Stimulated activated CD8-positive, alpha-beta memory T cell treated with anti-CD3 and anti-CD28 coated beads, Interleukin-4, amount 100 ng/mL, for 1 hour (primary cell): ENCODE measurements around the gene PRKCG.

Source experiments
- DNase-seq, 2 donors: peaks; one replicate each; pipeline ENCODE4 v3.0.0-alpha.2; 2020; ENCODE audit warnings: low read depth in 2 of 2, low spot score in 1 of 2

PRKCG gene

DNA sequence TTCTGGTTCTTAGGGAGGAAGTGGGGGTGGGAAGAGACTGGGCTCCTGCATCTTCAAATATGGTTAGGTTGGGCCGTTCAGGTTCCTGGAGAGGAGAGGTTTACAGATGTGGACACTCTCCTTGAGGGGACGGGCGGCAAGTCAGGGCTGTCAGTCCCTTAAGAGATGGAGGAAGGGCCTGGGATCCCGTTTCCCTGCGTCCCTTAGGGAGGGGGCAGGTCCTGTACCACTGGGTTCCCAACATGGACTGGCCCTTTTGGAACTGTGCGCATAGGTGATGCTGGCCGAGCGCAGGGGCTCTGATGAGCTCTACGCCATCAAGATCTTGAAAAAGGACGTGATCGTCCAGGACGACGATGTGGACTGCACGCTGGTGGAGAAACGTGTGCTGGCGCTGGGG is 16.2 kb downstream of the PRKCG start:
- no peak for DNase-seq

DNA sequence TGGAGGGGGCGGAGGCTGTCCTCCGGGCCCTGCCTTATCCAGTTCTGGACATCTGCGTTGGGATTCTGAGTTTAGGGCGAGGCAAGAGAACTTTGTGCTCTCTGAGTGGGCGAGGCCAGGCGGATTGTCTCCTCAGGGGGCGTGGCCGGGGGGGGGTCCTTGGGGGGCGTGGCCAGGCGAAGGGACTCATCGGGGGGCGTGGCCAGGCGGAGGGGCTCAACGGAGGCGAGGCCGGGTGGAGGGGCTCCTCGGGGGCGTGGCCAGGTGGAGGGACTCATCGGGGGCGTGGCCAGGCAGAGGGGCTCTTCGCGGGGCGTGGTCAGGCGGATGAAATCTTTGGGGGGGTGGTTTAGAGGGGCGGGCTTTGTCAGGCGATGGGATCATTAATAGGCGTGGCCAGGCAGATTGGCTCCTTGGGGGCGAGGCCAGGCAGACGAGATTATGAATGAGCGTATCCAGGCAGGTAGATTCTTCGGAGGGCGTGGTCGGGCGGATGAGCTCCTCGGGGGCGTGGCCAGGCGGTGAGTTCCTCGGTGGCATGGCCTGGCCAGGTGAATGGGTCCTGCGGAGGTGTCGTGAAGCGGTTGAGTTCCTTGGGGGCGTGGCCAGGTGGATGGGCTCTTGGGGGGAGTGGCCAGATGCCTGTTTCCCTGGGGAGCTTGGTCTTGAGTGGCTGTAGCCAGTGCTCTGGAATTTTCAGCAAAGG is 16.8 kb downstream of the PRKCG start:
- DNase-seq, result no peak

DNA sequence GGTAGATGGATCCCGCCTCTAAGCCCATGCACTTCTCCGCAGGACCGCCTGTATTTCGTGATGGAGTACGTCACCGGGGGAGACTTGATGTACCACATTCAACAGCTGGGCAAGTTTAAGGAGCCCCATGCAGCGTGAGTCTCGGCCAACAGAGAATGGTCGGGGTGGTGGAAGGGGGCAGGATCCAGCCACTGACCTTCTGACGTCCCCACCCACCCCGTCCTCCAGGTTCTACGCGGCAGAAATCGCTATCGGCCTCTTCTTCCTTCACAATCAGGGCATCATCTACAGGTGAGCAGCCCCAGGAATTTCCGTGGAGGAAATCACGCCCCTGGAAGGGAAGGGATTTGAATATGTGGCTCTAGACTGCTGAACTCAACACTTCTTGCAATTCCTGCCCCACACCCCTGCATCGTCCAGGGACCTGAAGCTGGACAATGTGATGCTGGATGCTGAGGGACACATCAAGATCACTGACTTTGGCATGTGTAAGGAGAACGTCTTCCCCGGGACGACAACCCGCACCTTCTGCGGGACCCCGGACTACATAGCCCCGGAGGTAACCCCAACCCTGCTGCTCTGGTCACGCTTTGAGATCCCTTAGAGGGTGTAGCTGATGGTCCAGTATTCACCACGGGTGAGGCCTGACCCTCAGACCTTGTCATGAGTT is 18.3 kb downstream of the PRKCG start:
- no peak for DNase-seq

DNA sequence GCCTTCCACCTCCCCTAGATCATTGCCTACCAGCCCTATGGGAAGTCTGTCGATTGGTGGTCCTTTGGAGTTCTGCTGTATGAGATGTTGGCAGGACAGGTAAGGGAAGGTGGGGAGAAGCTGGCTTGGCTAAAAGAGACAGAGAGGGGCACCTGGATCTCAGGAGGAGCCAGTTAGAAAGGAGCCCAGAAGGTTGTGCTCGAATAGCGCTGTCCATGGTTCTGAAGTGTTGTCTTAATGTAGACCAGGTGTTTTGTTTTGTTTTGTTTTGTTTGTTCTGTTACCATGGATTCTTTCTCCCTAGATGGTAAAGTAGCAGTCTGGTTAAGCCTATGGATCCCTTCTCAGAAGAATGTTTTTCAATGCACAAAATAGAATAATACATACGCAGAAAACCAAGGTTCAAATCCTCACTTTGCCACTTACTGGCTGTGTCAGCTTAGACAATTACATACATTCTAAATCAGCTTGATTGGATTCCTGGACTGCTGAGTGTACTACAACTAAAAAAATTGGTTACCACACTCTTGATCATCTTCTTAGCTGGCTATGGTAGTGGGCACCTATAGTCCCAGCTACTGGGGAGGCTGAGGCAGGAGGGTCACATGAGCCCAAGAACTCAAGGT is 21.2 kb downstream of the PRKCG start:
- DNase-seq, result no peak

DNA sequence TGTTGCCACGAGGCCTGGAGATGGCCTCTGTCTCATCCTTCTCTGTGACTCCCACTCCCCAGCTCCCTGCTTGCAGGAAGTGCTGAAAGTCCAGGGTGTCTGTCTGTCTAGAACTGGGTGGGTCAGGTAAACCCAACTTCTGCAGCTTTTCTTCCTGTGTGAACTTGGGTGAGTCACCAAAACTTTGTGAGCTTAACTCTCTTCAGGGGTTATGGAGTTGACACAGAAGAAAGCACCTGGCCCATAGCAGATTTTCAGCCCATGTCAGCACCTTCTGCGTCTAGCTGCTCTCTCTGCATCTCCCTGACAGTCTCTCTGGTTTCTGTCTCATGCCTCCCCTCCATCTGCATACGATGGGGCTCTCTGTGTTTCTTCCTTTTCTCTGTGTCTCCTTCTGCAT is 22.9 kb downstream of the PRKCG start:
- DNase-seq, result no peak

DNA sequence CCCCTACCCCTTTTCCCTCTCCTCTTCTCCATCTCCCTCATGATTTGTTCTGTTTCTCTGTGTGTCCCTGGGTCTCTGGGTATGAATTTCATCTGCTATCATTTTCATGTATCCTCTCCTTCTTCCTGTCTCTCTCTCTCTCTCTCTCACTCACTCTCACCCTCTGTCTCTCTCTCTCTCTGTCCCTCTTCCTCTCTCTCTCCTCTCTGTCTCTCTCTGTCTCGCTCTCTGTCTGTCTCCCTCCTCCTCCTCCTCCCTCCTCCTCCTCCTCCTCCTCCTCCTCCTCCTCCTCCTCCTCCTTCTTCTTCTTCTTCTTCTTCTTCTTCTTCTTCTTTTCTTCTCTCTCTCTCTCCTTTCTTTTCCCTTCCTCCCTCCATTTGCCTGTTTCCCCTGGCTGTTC is 23.8 kb downstream of the PRKCG start:
- DNase-seq, result no peak

DNA sequence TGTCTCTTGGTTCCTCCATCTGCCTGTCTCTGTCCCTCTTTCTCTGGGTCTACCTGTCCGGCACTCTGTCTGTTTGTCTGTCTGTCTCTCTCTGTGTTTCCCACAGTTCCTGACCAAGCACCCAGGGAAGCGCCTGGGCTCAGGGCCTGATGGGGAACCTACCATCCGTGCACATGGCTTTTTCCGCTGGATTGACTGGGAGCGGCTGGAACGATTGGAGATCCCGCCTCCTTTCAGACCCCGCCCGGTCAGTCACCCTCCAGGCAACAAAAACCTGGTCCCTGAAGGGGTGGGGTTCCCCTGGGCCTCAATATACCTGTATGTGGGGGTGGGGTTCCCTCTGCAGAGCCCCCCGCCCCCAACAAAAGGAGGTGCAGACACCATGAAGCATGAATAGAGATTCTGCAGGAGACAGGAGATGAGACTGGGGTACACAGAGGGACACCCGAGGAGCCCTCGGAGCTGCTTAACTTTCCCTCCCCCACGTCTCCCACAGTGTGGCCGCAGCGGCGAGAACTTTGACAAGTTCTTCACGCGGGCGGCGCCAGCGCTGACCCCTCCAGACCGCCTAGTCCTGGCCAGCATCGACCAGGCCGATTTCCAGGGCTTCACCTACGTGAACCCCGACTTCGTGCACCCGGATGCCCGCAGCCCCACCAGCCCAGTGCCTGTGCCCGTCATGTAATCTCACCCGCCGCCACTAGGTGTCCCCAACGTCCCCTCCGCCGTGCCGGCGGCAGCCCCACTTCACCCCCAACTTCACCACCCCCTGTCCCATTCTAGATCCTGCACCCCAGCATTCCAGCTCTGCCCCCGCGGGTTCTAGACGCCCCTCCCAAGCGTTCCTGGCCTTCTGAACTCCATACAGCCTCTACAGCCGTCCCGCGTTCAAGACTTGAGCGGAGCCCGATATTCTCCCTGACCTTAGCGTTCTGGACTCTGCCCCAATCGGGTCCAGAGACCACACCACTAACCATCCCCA is 24.5 kb downstream of the PRKCG start:
- DNase-seq, result peak; percentile 30 to 49

DNA sequence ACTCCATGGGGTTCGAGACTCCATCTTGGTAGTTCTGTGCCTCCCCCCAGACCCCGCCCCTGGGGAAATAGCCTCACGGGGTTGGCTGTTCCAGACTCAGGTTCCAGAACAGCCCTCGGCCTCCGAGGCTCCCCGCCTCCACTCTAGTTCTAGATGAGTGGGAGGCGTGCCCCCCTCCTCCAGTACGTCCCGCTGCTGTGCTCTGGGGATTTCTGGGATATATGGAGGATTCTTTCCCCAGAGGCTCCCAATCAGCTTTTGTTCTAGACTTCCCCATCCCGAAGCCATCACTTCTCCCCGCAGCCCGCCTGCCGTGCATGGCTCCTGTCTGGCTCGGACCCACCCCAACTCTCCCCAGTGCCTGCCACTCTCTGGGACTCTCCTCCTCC is 25.2 kb downstream of the PRKCG start:
- no peak for DNase-seq

DNA sequence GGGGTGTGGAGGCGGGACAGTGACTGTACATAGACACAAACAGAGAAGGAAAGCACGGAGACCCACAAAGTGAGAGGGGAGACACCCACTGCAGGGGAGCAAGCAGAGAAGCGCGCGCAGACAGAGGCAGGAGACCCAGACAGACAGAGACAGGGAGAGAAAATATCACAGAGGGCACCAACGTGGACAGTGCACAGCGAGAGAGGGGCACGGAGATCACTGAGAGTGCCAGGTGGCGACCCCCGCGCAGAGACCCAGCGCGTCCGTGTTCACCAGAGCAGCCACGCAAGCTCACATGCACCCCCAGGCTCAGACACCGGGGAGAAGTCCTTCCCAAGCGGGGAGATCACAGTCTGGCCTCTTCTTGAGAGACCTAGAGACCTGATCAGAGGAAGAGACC is 25.7 kb downstream of the PRKCG start:
- no peak for DNase-seq

DNA sequence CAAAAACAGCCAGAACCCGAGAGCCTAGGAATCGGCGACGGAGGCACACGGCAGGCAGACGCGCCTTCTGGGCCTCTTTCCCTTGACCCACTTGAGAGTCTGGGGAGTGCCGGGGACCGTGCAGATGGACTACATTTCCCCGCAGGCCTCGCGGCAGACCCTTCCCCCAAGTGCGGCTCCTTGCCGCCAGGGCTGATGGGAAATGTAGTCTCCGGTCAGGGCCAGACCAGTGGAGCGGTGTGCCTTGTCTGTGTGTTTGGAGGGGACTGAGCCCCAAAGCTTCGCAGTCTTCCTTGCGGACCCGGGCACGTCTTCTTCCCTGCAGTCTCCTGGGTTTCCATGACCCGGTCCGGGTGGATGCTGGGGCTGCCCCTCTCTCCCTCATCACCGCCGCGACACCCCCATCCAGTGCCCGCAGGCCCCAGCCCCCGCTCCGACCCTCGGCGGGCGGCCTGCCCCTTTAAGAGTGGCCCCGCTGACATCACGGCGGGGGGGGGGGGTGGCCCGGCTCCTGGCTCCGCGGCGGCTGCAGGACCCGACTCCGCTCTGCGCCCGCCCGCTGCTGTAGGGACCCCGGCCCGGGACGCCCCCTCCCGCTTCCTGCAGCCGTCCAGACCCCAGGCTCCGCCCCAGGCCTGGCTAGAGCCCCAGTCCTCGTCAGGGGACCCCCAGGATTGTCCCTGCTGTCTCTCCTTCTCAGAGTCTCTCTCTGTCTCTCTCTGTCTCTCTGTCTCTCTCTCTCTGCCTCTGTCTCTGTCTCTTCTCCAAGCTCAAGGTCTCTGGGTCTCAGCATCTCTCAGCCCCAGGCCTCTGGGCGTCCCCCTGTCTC is 26.3 kb downstream of the PRKCG start:
- DNase-seq, result no peak

DNA sequence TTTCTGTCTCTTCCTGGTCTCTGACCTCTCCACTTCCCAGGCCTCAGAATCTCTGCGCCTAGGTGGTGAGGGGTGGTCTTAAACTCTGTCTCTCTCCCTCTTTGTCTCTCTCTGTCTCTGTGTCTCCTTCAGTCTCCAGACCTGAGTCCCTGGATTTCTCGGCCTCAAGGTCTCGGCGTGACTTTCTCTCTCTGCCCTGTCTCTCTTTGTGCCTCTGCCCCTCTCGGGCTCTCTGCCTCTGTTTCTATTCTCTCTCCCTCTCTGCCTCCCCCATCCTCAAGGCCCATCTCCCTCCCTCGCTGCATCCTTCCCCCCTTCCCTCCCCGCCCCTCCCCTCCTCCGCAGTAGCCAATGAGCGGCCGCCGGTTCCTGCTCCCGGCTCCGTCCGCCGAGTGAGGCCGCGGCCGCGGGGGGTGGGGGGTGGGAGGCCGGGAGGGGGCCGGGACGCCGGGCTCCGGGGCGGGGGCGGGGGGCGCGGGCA is 27.0 kb downstream of the PRKCG start, which contains the start of gene CACNG7:
Gene CACNG7, plus strand, starts transcription at position 344 of the 481 bp plus-strand sequence. CDS start 3,554 bp downstream, outside the sequence.
- no peak for DNase-seq

DNA sequence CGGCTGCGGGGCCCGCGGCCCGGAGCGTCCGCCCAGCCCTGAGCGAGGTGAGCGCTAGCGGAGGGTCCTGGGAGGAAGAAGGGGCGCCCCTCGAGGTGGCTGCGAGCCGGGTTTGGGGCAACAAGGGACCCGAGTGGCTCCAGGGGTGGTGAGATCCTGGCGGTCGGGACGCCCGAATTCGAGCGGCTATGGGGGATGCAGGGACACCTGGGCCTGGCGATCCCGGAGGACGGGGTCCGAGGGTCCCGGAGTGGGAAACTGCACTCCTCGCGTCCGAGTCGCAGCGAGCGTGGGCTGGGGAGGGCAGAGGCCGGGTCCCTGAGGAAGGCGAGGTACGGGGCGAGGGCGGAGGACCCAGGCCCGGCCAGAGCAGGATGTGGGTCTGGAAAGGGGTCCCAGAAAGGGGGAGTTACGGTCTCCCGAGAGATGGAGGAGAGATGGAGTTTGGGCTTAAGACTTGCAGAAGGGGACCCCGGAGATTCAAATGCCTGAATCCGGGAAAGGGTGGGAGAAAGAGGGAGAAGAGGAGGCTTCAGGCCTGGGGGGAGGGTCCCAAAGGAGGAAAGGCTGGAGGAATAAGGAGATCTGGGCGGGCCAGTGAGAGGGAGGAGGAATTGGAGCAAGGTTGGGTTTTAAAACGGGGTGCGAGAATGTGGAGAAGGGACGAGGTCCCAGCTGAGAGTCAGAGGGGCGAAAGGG is 27.6 kb downstream of the PRKCG start:
- DNase-seq, result no peak

DNA sequence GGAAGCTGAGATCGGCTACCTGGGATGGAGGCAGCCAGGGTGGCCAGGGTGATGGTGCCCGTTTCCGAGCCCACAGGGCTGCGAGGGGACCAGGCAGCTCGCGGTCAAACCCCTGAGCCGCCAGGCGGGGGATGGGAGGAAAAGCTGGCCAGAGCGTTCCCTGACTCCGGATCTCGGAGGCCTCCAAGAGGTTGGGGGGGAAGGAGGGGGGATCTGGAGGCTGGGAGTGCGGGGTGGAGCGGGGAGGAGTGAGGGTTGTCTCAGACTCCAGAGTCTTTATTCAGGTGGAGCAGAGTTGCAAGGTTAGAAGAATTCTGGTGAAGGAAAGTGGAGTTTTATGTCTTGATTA is 28.1 kb downstream of the PRKCG start:
- DNase-seq, result no peak

DNA sequence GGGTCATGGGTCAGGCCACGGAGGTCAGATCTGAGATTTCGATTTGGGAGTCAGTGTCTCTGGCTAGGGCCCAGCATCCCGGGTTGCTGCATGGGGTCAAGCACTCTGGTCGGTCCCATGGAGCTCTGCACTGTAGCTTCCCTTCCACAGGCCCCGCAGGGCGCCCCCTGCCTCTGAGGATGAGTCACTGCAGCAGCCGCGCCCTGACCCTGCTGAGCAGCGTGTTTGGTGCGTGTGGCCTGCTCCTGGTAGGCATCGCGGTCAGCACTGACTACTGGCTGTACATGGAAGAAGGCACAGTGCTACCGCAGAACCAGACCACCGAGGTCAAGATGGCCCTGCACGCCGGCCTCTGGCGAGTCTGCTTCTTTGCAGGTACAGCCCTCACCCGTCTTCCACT is 30.7 kb downstream of the PRKCG start:
- no peak for DNase-seq

DNA sequence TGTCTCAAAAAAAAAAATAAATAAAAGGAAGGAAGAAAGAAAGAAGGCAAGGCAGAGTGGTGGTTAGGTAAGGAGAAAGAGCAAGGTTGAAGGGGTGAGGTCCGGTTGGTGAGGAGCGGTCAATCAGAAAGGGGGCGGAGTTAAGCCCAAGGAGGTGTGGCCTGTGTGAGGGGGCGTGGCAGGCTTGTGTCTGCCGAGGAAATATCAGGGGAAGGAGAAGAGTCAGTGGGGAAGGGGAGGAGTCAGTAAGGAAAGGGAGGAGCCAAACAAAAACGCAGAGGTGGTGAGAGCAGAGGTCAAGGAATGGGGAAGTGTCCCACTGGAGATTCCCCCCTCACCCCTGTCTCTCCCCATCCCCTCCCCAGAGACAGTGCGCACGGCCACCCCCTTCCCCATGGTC is 33.0 kb downstream of the PRKCG start:
- no peak for DNase-seq

DNA sequence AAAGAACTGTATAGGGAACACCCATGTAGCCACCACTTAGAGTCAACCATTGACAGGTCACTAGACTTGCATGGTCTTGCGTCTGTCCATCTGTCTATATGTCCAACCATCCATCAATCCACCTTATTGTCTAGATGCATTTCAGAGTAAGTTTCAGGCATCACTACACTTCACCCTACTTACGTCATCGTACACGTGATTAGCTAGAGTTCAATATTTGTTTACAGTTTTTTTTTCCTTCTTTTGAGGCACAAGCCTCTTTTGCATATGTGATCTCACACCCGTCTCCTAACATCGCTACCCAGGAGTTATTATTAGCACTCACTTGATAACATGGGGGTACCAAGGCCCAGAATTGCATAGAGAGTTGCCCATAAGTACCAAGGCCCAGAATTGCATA is 34.0 kb downstream of the PRKCG start:
- no peak for DNase-seq

DNA sequence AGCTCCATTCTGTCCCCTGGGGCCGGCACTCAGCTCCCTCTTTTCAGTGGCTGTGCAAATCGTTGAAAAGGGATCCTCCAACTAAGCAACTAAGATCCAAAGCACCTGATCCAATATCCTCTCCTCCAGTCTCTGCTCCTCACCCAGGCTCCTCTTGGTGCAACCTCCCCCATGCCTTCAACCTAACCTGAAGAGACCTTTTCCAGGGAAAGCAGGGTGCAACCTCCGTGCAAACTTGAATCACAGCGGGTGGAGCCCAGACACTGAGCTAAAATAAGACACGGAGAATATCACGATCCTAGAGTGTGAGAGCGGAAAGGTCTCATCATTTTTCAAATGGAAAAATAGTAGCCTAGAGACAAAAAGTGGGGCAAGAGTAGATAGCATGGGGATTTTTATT is 35.4 kb downstream of the PRKCG start:
- no peak for DNase-seq

DNA sequence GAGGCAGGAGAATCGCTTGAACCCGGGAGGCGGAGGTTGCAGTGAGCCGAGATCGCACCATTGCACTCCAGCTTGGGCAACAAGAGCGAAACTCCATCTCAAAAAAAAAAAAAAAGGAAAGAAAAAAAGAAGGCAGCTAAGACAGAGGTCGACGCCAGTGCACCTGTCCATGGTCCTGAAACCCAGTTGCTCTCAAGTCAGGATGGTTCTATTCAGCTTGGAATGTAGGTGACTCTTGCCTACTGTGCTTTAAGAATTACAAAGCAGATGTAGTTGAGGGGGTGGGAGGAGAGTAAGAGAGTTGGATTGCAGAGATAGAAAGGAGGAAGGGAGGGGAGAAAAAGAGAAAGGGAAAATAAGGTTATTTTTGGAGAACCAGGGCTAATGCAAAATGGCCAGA is 45.7 kb downstream of the PRKCG start:
- DNase-seq, result no peak

DNA sequence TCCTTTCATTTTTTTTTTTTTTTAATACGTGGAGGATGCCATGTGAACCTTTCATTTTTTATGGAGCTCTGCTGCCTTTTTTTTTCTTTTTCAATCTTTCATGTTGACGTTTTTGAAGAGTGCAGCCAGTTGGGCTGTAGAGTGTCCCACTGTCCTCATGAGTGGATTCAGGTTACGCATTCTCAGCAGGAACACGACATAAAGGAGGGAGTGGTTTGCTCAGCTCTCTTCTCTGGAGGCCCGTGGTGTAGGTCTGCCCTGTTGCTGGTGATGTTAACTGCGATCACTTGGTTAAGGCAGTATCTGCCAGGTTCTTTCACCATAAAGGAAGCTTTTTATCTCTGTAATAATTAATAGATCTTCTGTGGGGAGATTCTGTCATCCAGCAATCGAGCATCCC is 54.0 kb downstream of the PRKCG start:
- no peak for DNase-seq
